Activated CD8-positive, alpha-beta T cell treated with anti-CD3 and anti-CD28 coated beads for 36 hours (primary cell): Measurements from ENCODE around the gene GOLGA2. TPM values are rescaled to one million over a fixed set of nuclear protein-coding genes. Genes with fewer than 3 reads are reported as not detected.

Source experiments
- ATAC-seq: fragments of 200-7000 bp; cut with Tn5 transposase; one replicate; pipeline ENCODE4 v1.10.0; 2021; ENCODE audit warnings: mild to moderate bottlenecking, moderate library complexity
- CTCF ChIA-PET: fragments of 350-600 bp; sonication (Branson Sonifier 250); formaldehyde crosslinking; loops from one replicate; lab custom pipeline; 2021; ENCODE audit warnings: antibody characterized with exemption; lab: Charles Lee
- POLR2A ChIA-PET: fragments of 350-600 bp; sonication (Branson Sonifier 250); formaldehyde crosslinking; loops from one replicate; lab custom pipeline; 2021; ENCODE audit warnings: antibody characterized with exemption; lab: Charles Lee
- DNase-seq: peaks from one replicate; pipeline ENCODE4 v3.0.0-alpha.2; 2020
- H3K27ac Mint-ChIP-seq: one replicate; pipeline ENCODE4 v1.8.0; 2021; ENCODE audit warnings: mild to moderate bottlenecking, mixed read lengths
- H3K27me3 Mint-ChIP-seq: one replicate; pipeline ENCODE4 v1.8.0; 2021; ENCODE audit warnings: mixed read lengths
- H3K36me3 Mint-ChIP-seq: one replicate; pipeline ENCODE4 v1.8.0; 2021; ENCODE audit warnings: low read depth, mixed read lengths
- H3K4me1 Mint-ChIP-seq: one replicate; pipeline ENCODE4 v1.8.0; 2021; ENCODE audit warnings: low read depth, mixed read lengths
- H3K4me3 Mint-ChIP-seq: one replicate; pipeline ENCODE4 v1.8.0; 2021; ENCODE audit warnings: mild to moderate bottlenecking, moderate library complexity, mixed read lengths
- H3K9me3 Mint-ChIP-seq: one replicate; pipeline ENCODE4 v1.8.0; 2021; ENCODE audit warnings: mixed read lengths
- CTCF ChIP-seq: fragments of 200-600 bp; IDR thresholded peaks from one replicate; pipeline ENCODE4 v1.8.0; 2022; ENCODE audit warnings: antibody characterized with exemption, mild to moderate bottlenecking
- intact Hi-C: fragments of 100-400 bp; cut with micrococcal nuclease; formaldehyde crosslinking; loops from one replicate; pipeline ENCODE4 v1.10.0; 2022
- total RNA-seq, 2 experiments: library from RNA; stranded (reverse); gene quantifications; one replicate each; pipeline ENCODE4 v1.2.3, GENCODE V29; 2021

Gene GOLGA2
- total RNA-seq, 2 experiments from 2014 or later: 29.8 to 34.6 TPM

- Mint-ChIP-seq H3K4me3 (peak overlapping the region; percentile 92), H3K9me3 (no peaks in the 10 kb centered on the region), H3K27ac (peak overlapping the region; percentile 94), H3K4me1 (peaks cover 35% of the 10 kb centered on the region), H3K27me3 (no peaks in the 10 kb centered on the region), H3K36me3 (no peaks in the 10 kb centered on the region)
- ATAC-seq (no peak), DNase-seq (no peak)
- intact Hi-C loops: no loop called here
- CTCF ChIA-PET: interaction anchor here (0.9 to 1.5 kb wide), 4 partner anchors 19 to 86 kb away, joined by 3 to 8 read pairs (median 4); no protein-coding TSS in a partner anchor
- POLR2A ChIA-PET: no interaction called here
- no peak for TF ChIP-seq CTCF
Observed at GRCh38 chr9:128276574-128277270, 915 bp upstream of the GOLGA2 start.

DNA sequence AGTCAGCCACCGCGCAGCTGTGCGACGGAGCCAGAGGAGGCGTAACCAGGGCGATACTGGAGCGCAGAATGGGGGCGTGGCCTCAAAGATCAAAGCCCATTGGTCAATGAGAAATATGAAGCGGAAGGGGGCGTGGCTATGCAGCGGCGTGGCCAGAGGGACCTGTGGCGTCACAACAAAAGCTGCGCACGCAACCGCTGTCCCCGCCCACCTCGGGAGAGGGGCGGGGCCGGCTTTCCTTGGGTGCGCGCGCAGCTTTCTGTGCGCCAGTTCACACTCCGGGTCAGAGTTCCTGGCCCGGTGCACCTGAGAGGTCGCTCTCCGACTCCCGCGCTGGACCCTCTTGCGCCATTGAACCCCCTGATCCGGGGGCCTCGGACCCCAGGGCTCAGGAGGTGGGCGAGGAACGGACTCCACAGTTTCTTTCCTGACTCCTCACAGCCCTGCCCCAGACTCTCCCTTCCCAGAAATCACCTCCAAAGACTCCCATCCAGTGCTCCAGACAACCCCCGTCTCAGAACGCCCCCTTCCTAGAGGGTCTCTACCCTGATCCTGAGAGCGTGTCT, 284 bp upstream of the GOLGA2 start, which contains the start of gene SWI5:
TSS of gene SWI5 (plus strand) at position 269 of the 566 bp plus-strand sequence.
- intact Hi-C loops: no loop called here
- Mint-ChIP-seq H3K4me3 (peak within 1 kb of the TSS; percentile 92), H3K27ac (peak within 1 kb of the TSS; percentile 94), H3K4me1 (peaks cover 35% of the 10 kb centered on the region), H3K9me3 (no peaks in the 10 kb centered on the region), H3K27me3 (no peaks in the 10 kb centered on the region), H3K36me3 (no peaks in the 10 kb centered on the region)
- ChIA-PET CTCF (interaction anchor here (0.9 to 1.5 kb wide), 5 partner anchors 20 to 86 kb away, joined by 3 to 8 read pairs (median 4); no protein-coding TSS in a partner anchor), POLR2A (interaction anchor here (0.8 kb wide), 1 partner anchor 86 kb away, joined by 3 read pairs; no protein-coding TSS in a partner anchor)
- ATAC-seq: peak; percentile 97
- DNase-seq: peak; percentile 100
- TF ChIP-seq CTCF: no peak

DNA sequence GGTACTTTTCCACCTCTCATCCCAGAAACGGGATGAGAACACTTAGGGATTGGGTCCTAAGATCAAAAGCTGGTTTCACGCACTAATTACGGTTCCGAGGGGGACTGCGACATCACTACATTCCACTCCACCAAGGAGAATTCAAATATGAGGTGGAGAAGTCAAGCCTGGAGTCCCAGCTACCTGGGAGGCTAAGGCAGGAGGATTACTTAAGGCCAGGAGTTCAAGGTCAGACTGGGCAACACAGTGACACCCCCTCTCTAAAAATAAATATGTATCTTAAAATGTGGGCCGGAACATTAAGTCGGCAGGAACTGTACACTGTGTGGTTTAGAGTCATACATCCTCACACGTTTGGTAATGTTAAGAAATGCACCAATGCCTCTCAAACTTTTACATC, 1.6 kb downstream of the GOLGA2 start:
- ChIA-PET POLR2A (no interaction called here), CTCF (interaction anchor here (1.0 to 1.8 kb wide), 3 partner anchors 20 to 88 kb away, joined by 3 to 5 read pairs (median 3); no protein-coding TSS in a partner anchor)
- Mint-ChIP-seq H3K27ac (no peak overlapping the region), H3K4me1 (peaks cover 30% of the 10 kb centered on the region), H3K27me3 (no peaks in the 10 kb centered on the region), H3K9me3 (no peaks in the 10 kb centered on the region), H3K36me3 (no peaks in the 10 kb centered on the region), H3K4me3 (peak overlapping the region; percentile 92)
- no peak for TF ChIP-seq CTCF
- DNase-seq: no peak
- intact Hi-C loops: no loop called here
- no peak for ATAC-seq

DNA sequence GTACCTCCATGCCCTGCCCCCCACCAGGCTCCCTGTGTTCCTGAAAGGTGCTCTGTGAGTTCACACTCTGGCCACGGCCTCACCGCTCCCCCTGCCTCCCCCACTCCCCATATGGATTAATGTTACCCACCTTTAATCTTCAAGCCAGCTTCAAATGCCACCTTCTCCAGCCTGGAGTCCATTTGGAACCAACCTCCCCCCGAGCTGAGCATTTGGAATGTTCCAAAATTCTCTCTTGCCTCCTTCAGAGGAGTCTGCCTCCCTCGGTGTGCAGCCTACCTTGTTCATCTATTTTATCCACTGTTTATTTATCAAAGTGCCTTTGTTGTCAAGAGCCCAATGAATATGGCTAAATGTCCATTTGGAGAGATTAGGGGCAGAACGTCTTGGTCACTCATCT, 4.3 kb downstream of the GOLGA2 start:
- H3K27me3 Mint-ChIP-seq: no peaks in the 10 kb centered on the region
- ChIA-PET CTCF (interaction anchor here (1.0 kb wide), 1 partner anchor 16 kb away, joined by 4 read pairs; no protein-coding TSS in a partner anchor), POLR2A (no interaction called here)
- no peak for ATAC-seq
- no peak overlapping the region for H3K27ac Mint-ChIP-seq
- H3K9me3 Mint-ChIP-seq: no peaks in the 10 kb centered on the region
- H3K36me3 Mint-ChIP-seq: no peaks in the 10 kb centered on the region
- DNase-seq: no peak
- no peak overlapping the region for H3K4me3 Mint-ChIP-seq
- H3K4me1 Mint-ChIP-seq: peaks cover 16% of the 10 kb centered on the region
- intact Hi-C loops: no loop called here
- TF ChIP-seq CTCF: no peak

DNA sequence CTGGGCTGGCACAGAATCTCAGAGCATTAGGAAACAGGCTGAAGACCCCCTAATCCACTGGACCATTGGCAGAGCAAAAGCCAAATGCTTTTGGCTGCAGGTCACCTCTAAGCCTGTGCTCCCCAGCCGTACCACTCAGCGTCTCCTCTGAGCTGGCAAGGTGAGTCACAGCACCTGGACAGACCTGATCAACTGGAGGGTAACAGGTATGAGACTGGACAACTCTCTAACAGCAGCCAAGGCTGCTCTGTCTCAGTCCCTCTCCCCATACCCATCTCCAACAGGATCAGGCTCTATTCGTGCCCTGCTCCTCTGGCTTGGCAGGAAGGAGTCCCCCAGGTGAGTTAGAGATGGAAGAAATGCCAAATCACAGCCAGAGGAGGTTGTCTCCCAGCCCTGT, 4.7 kb downstream of the GOLGA2 start:
- ATAC-seq (no peak), DNase-seq (no peak)
- Mint-ChIP-seq H3K4me1 (peaks cover 14% of the 10 kb centered on the region), H3K36me3 (no peaks in the 10 kb centered on the region), H3K27me3 (no peaks in the 10 kb centered on the region), H3K4me3 (no peak overlapping the region), H3K9me3 (no peaks in the 10 kb centered on the region), H3K27ac (no peak overlapping the region)
- POLR2A ChIA-PET: interaction anchor here (0.7 kb wide), 1 partner anchor 22 kb away, joined by 3 read pairs; no protein-coding TSS in a partner anchor
- CTCF ChIA-PET: interaction anchor here (1.0 to 5.6 kb wide), 2 partner anchors 16 kb away, joined by 4 to 19 read pairs; no protein-coding TSS in a partner anchor
- intact Hi-C loops: no loop called here
- TF ChIP-seq CTCF: no peak
